Islet of Langerhans (tissue), 1 donor: ENCODE results near the gene ARSD.
A peak's percentile ranks its signal among the peaks of the same experiment; 100 is the strongest.
"Not testable (repeated sequence)": the region's sequence is repeated elsewhere in the genome, so short reads cannot be mapped to it uniquely, and the experiment has no call there.

Experiments
- FAIRE-seq: peaks from one replicate; lab custom pipeline; 2011; peaks lifted over from hg19 to GRCh38; lab: Jason Lieb, UNC

Gene ARSD

GRCh38 chrX:2933125-2933900, 4.2 kb upstream of the ARSD start:
- no peak for FAIRE-seq

GRCh38 chrX:2931612-2932011, 2.5 kb upstream of the ARSD start:
- FAIRE-seq, result no peak

GRCh38 chrX:2931155-2931554, 2.0 kb upstream of the ARSD start:
- no peak for FAIRE-seq

GRCh38 chrX:2928191-2928582, 952 bp downstream of the ARSD start:
- FAIRE-seq, result no peak

GRCh38 chrX:2926664-2927275, 2.4 kb downstream of the ARSD start:
- FAIRE-seq, result no peak

- FAIRE-seq, result not testable (repeated sequence)
Observed at GRCh38 chrX:2926255-2926654, 2.9 kb downstream of the ARSD start.

GRCh38 chrX:2924151-2924550, 5.0 kb downstream of the ARSD start:
- no peak for FAIRE-seq

- FAIRE-seq, result no peak
Observed at GRCh38 chrX:2921750-2922149, 7.4 kb downstream of the ARSD start.

GRCh38 chrX:2921193-2921592, 7.9 kb downstream of the ARSD start:
- FAIRE-seq, result no peak

- no peak for FAIRE-seq
Observed at GRCh38 chrX:2917767-2918166, 11.4 kb downstream of the ARSD start.

- no peak for FAIRE-seq
Observed at GRCh38 chrX:2913118-2913517, 16.0 kb downstream of the ARSD start.

- FAIRE-seq, result peak; percentile 27
Observed at GRCh38 chrX:2910109-2910508, 19.0 kb downstream of the ARSD start.

- no peak for FAIRE-seq
Observed at GRCh38 chrX:2908125-2908685, 20.9 kb downstream of the ARSD start.

GRCh38 chrX:2907295-2907694, 21.8 kb downstream of the ARSD start:
- FAIRE-seq, result no peak

GRCh38 chrX:2903366-2903765, 25.8 kb downstream of the ARSD start:
- no peak for FAIRE-seq

GRCh38 chrX:2902841-2903240, 26.3 kb downstream of the ARSD start:
- FAIRE-seq, result no peak

GRCh38 chrX:2901367-2902036, 27.6 kb downstream of the ARSD start:
- no peak for FAIRE-seq

GRCh38 chrX:2898846-2899512, 30.2 kb downstream of the ARSD start:
- no peak for FAIRE-seq

GRCh38 chrX:2897690-2898623, 31.2 kb downstream of the ARSD start:
- not testable (repeated sequence) for FAIRE-seq

GRCh38 chrX:2897311-2897689, 31.8 kb downstream of the ARSD start:
- FAIRE-seq, result no peak

GRCh38 chrX:2894885-2895292, 34.2 kb downstream of the ARSD start:
- no peak for FAIRE-seq

GRCh38 chrX:2892816-2893215, 36.3 kb downstream of the ARSD start:
- no peak for FAIRE-seq
